Mesenchymal stem cell (in vitro differentiated cells and primary cell): ENCODE data around the gene ZEB1.

Source experiments
- DNase-seq: peaks from one replicate; pipeline ENCODE4 v3.0.0-alpha.2; 2013
- H2AFZ ChIP-seq: one replicate; pipeline ENCODE4 v1.6.1; 2013; ENCODE audit warnings: low read depth, mild to moderate bottlenecking, control low read depth, inconsistent platforms, low read length, moderate library complexity
- H2AK5ac ChIP-seq: 2 replicates; pipeline ENCODE4 v1.6.1; 2013; ENCODE audit warnings: low read length, moderate library complexity, mild to moderate bottlenecking, inconsistent platforms; ENCODE audit not compliant: severe bottlenecking
- H2BK120ac ChIP-seq: one replicate; pipeline ENCODE4 v1.6.1; 2013; ENCODE audit warnings: low read depth, mild to moderate bottlenecking, inconsistent platforms, low read length, moderate library complexity
- H2BK12ac ChIP-seq, 2 experiments: one replicate each; pipeline ENCODE4 v1.6.1; 2013; ENCODE audit warnings: inconsistent platforms in 2 of 2, low read length in 2 of 2, mild to moderate bottlenecking in 2 of 2, moderate library complexity in 2 of 2, control low read depth in 1 of 2
- H2BK15ac ChIP-seq: one replicate; pipeline ENCODE4 v1.6.1; 2013; ENCODE audit warnings: mild to moderate bottlenecking, low read depth, inconsistent platforms; ENCODE audit not compliant: poor library complexity, severe bottlenecking
- H2BK5ac ChIP-seq: 2 replicates; pipeline ENCODE4 v1.6.1; 2013; ENCODE audit warnings: low read depth, mild to moderate bottlenecking, low read length, control low read depth, inconsistent platforms; ENCODE audit not compliant: poor library complexity, severe bottlenecking
- H3K14ac ChIP-seq, 2 experiments: one replicate each; pipeline ENCODE4 v1.6.1; 2013; ENCODE audit warnings: inconsistent platforms in 2 of 2, low read length in 2 of 2, control low read depth in 1 of 2, mild to moderate bottlenecking in 1 of 2, moderate library complexity in 1 of 2
- H3K18ac ChIP-seq, 2 experiments: one replicate each; pipeline ENCODE4 v1.6.1; 2013; ENCODE audit warnings: inconsistent platforms in 2 of 2, low read length in 2 of 2, control low read depth in 1 of 2, low read depth in 1 of 2, mild to moderate bottlenecking in 1 of 2
- H3K23ac ChIP-seq, 2 experiments: one replicate each; pipeline ENCODE4 v1.6.1; 2013; ENCODE audit warnings: inconsistent platforms in 2 of 2, low read length in 2 of 2, mild to moderate bottlenecking in 2 of 2, moderate library complexity in 2 of 2, control low read depth in 1 of 2
- H3K27ac ChIP-seq: 2 replicates; pipeline ENCODE4 v1.5.1; 2013; ENCODE audit warnings: mild to moderate bottlenecking, moderate library complexity, low read length, control low read depth, inconsistent platforms; ENCODE audit not compliant: poor library complexity, severe bottlenecking
- H3K27me3 ChIP-seq, 2 experiments: 2 replicates each; pipeline versions ENCODE4 v1.6.1 to v1.7.0; 2013; ENCODE audit warnings: low read length in 2 of 2, mild to moderate bottlenecking in 2 of 2, moderate library complexity in 2 of 2, control low read depth in 1 of 2, inconsistent platforms in 1 of 2; ENCODE audit not compliant: control insufficient read depth in 1 of 2, insufficient read depth in 1 of 2
- H3K36me3 ChIP-seq, 2 experiments: 2 replicates each; pipeline versions ENCODE4 v1.6.1 to v1.7.0; 2013; ENCODE audit warnings: low read length in 2 of 2, control low read depth in 1 of 2, inconsistent platforms in 1 of 2, low read depth in 1 of 2, mild to moderate bottlenecking in 1 of 2; ENCODE audit not compliant: insufficient read depth in 2 of 2, control insufficient read depth in 1 of 2
- H3K4ac ChIP-seq, 2 experiments: one replicate each; pipeline ENCODE4 v1.6.1; 2013; ENCODE audit warnings: inconsistent platforms in 2 of 2, low read length in 2 of 2, mild to moderate bottlenecking in 2 of 2, moderate library complexity in 2 of 2, control low read depth in 1 of 2, low read depth in 1 of 2
- H3K4me1 ChIP-seq: 2 replicates; pipeline ENCODE4 v1.6.1; 2013; ENCODE audit warnings: low read depth, low read length, control low read depth; ENCODE audit not compliant: control insufficient read depth, insufficient read depth
- H3K4me2 ChIP-seq: 2 replicates; pipeline ENCODE4 v1.6.1; 2013; ENCODE audit warnings: low read length, mild to moderate bottlenecking, inconsistent platforms; ENCODE audit not compliant: poor library complexity, severe bottlenecking
- H3K4me3 ChIP-seq, 2 experiments: 2 replicates each; pipeline versions ENCODE4 v1.5.1 to v1.7.0; 2013; ENCODE audit warnings: low read length in 2 of 2, mild to moderate bottlenecking in 2 of 2, control low read depth in 1 of 2, low read depth in 1 of 2; ENCODE audit not compliant: insufficient read depth in 1 of 2
- H3K79me1 ChIP-seq: replicated peaks from 2 replicates; pipeline ENCODE4 v1.6.1; 2013; ENCODE audit warnings: mild to moderate bottlenecking, control low read depth, low read length, inconsistent platforms; ENCODE audit not compliant: poor library complexity, severe bottlenecking
- H3K9ac ChIP-seq: 2 replicates; pipeline ENCODE4 v1.7.0; 2013; ENCODE audit warnings: mild to moderate bottlenecking, low read length, moderate library complexity
- H3K9me3 ChIP-seq: 2 replicates; pipeline ENCODE4 v1.7.0; 2013; ENCODE audit warnings: mild to moderate bottlenecking, low read length; ENCODE audit not compliant: control insufficient read depth
- H4K8ac ChIP-seq: one replicate; pipeline ENCODE4 v1.6.1; 2013; ENCODE audit warnings: inconsistent platforms, mild to moderate bottlenecking, low read length, moderate library complexity
- H4K91ac ChIP-seq: one replicate; pipeline ENCODE4 v1.6.1; 2013; ENCODE audit warnings: mild to moderate bottlenecking, low read length, inconsistent platforms
- WGBS: methylation state at CpG from one replicate; pipeline ENCODE4 v1.1.7; 2013; ENCODE audit warnings: mixed read lengths; 5-methylcytosine and 5-hydroxymethylcytosine counted together

The ZEB1 gene

GRCh38 chr10:31313396-31313795, 5.6 kb upstream of the ZEB1 start:
- no peak overlapping the region for H3K18ac ChIP-seq
- no peaks in the 10 kb centered on the region for H3K9me3 ChIP-seq
- H4K8ac ChIP-seq, result no peak overlapping the region
- no peak overlapping the region for H2BK5ac ChIP-seq
- H3K9ac ChIP-seq, result no peak overlapping the region
- H3K4me3 ChIP-seq, result no peak overlapping the region
- no peak overlapping the region for H2BK12ac ChIP-seq
- H2BK15ac ChIP-seq, result no peak overlapping the region
- WGBS, result 100% methylated on average over 2 of the region's 3 CpGs
- H3K23ac ChIP-seq, result no peak overlapping the region
- no peak overlapping the region for H2AK5ac ChIP-seq
- H3K79me1 ChIP-seq, result peaks cover 9% of the 10 kb centered on the region
- no peak overlapping the region for H3K4ac ChIP-seq
- H3K36me3 ChIP-seq, result peaks cover 0 to 4% of the 10 kb centered on the region in 2 experiments
- H3K4me2 ChIP-seq, result no peak overlapping the region
- H4K91ac ChIP-seq, result no peak overlapping the region
- H3K27ac ChIP-seq, result no peak overlapping the region
- H3K4me1 ChIP-seq, result peaks cover 4% of the 10 kb centered on the region
- no peak overlapping the region for H2AFZ ChIP-seq
- no peak for DNase-seq
- no peak overlapping the region for H3K14ac ChIP-seq
- no peak overlapping the region for H2BK120ac ChIP-seq
- H3K27me3 ChIP-seq, result no peaks in the 10 kb centered on the region

DNA sequence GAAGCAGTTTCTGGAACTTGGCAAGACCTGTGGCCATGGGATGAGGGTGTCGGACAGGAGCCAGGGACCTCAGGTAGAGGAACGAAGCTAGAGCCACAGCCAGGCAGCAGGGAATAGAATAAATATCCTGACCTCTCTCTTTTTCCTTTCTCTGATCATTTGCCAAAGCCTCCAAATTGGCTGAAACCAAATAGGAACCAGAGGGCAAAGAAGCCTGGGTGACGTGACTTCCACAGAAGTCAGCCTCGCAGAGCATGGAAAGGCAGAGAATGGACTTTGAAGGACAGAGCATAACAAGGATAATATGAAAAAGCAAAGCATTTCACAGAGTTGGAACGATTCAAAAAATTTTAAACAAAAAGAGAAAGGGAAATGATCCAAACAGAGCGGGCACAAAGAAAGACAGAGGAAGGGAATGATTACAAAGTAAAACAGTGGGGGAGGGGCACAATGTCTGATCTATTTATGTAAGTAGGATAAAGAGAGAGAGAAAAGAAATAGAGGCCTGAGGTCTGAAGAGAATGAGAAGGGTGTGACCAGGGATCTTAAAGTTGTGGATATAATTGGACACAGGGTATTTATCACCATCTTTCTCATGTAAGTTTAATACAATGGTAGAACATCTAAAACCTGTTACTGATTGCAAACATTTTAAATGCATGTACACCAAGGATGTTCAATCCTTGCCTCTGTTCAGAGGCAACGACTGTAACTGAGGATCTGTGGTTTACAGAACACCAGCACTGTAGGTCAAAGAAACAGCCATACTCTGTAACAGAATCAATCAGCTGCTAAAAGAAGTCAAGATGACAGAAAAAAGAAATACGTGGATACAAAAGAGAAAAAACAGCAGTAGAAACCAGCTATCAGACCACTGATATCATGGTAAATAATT, 4.5 kb upstream of the ZEB1 start:
- no peak overlapping the region for H3K27ac ChIP-seq
- no peak overlapping the region for H4K8ac ChIP-seq
- H3K9me3 ChIP-seq, result no peaks in the 10 kb centered on the region
- no peak overlapping the region for H3K4me2 ChIP-seq
- no peak overlapping the region for H2BK15ac ChIP-seq
- DNase-seq, result no peak
- WGBS, result 92% methylated on average over 7 of the region's 8 CpGs
- no peak overlapping the region for H3K4me3 ChIP-seq
- no peak overlapping the region for H2BK5ac ChIP-seq
- H3K4me1 ChIP-seq, result peaks cover 4% of the 10 kb centered on the region
- no peak overlapping the region for H2BK120ac ChIP-seq
- no peak overlapping the region for H4K91ac ChIP-seq
- H2AFZ ChIP-seq, result no peak overlapping the region
- no peak overlapping the region for H2BK12ac ChIP-seq
- no peaks in the 10 kb centered on the region for H3K27me3 ChIP-seq
- peak overlapping the region; percentile 48 for H3K9ac ChIP-seq
- no peak overlapping the region for H3K23ac ChIP-seq
- H2AK5ac ChIP-seq, result no peak overlapping the region
- H3K79me1 ChIP-seq, result peaks cover 13% of the 10 kb centered on the region
- H3K36me3 ChIP-seq, result peaks cover 0 to under 1% of the 10 kb centered on the region in 2 experiments
- no peak overlapping the region for H3K18ac ChIP-seq
- no peak overlapping the region for H3K14ac ChIP-seq
- H3K4ac ChIP-seq, result no peak overlapping the region

DNA sequence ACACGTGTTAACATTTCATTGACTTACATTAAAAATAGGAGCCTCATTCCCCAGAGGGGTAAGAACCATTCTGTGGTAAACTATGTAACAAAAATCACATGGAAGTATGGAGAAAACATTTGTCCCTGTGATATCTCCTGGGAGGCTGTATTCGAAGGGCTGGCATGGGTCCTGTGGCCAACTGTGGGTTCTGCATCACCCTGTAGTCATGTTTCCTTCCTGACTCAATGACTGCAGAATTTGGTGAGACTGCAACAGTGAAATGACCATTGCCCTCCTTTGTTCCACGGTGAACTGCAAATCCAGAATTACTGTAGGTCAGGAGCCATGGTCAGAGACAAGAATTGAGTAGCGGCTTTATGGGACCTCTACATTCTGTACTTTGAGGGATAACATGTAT, 3.6 kb upstream of the ZEB1 start:
- peak; percentile 13 for DNase-seq
- no peak overlapping the region for H2BK12ac ChIP-seq
- H3K27me3 ChIP-seq, result no peaks in the 10 kb centered on the region
- no peak overlapping the region for H3K4ac ChIP-seq
- H2BK5ac ChIP-seq, result no peak overlapping the region
- no peak overlapping the region for H3K23ac ChIP-seq
- peak overlapping the region; percentile 56 for H4K8ac ChIP-seq
- no peak overlapping the region for H2AFZ ChIP-seq
- no peak overlapping the region for H2BK120ac ChIP-seq
- peaks cover 13% of the 10 kb centered on the region for H3K79me1 ChIP-seq
- no peak overlapping the region for H3K27ac ChIP-seq
- H3K4me1 ChIP-seq, result peaks cover 4% of the 10 kb centered on the region
- H3K9ac ChIP-seq, result peak overlapping the region; percentile 48
- H3K4me3 ChIP-seq, result no peak overlapping the region
- no peak overlapping the region for H2BK15ac ChIP-seq
- no peak overlapping the region for H3K4me2 ChIP-seq
- peak overlapping the region in 1 of 2 experiments; percentile 28 for H3K18ac ChIP-seq
- no peaks in the 10 kb centered on the region for H3K36me3 ChIP-seq
- 51% methylated on average over 3 of the region's 4 CpGs for WGBS
- no peak overlapping the region for H3K14ac ChIP-seq
- H2AK5ac ChIP-seq, result no peak overlapping the region
- no peak overlapping the region for H4K91ac ChIP-seq
- no peaks in the 10 kb centered on the region for H3K9me3 ChIP-seq

DNA sequence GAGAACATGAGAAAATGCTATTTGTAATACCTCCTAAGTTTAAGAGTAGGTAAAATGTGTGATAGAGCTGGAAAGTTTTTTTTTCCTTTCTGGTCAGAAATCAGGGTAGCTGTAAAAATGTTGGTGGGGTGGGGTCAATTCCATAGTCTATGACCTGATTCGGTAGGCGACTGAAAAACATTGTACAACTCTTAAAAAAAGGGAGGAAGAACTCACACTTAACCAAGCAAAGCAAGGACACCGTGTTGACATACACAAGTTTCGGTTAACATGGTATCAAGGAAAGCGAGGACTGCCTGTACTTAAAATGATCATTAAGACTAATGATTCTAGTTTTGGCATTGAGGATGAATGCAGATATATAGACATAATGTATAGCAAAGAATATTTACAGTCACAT, 1.8 kb upstream of the ZEB1 start:
- Histone ChIP-seq H2BK120ac (no peak overlapping the region), H3K27ac (no peak overlapping the region), H3K14ac (no peak overlapping the region), H3K79me1 (peaks cover 13% of the 10 kb centered on the region), H3K27me3 (no peaks in the 10 kb centered on the region), H2AFZ (no peak overlapping the region), H3K23ac (no peak overlapping the region), H4K8ac (no peak overlapping the region), H3K4me3 (no peak overlapping the region), H3K9me3 (no peaks in the 10 kb centered on the region), H3K36me3 (no peaks in the 10 kb centered on the region), H2BK5ac (no peak overlapping the region), H3K4ac (no peak overlapping the region), H2BK15ac (no peak overlapping the region), H3K4me1 (peaks cover 4% of the 10 kb centered on the region), H3K4me2 (no peak overlapping the region), H4K91ac (no peak overlapping the region), H2BK12ac (no peak overlapping the region), H3K9ac (no peak overlapping the region), H3K18ac (no peak overlapping the region), H2AK5ac (no peak overlapping the region)
- WGBS, result 83% methylated on average over 5 of the region's 5 CpGs
- peak; percentile 6 for DNase-seq
